Esophagus squamous epithelium (tissue), 5 donors: ENCODE measurements around the gene HEPACAM. TPM values are rescaled to one million over a fixed set of nuclear protein-coding genes. Genes with fewer than 3 reads are reported as not detected.
A peak's percentile ranks its signal among the peaks of the same experiment; 100 is the strongest.

ENCODE experiments used
- DNase-seq: peaks from one replicate; lab custom pipeline; 2025; lab: John Stamatoyannopoulos, UW
- H3K27ac ChIP-seq, 4 donors: fragments of 200-600 bp; sonication (generic); one replicate each; pipeline ENCODE4 v1.5.1; 2016 to 2019; ENCODE audit warnings: mild to moderate bottlenecking in 1 of 4
- H3K27me3 ChIP-seq, 4 donors: fragments of 200-600 bp; sonication (generic); 1 replicate in 3 of 4; 2 replicates in 1 of 4; pipeline versions ENCODE4 v1.5.1 to v1.6.0; 2017 to 2021; ENCODE audit warnings: antibody characterized with exemption in 1 of 4
- H3K36me3 ChIP-seq, 3 donors: fragments of 200-600 bp; sonication (generic); one replicate each; pipeline ENCODE4 v1.5.1; 2016 to 2019
- H3K4me1 ChIP-seq, 3 donors: fragments of 200-600 bp; sonication (generic); one replicate each; pipeline ENCODE4 v1.5.1; 2017 to 2019
- H3K4me3 ChIP-seq, 4 donors: fragments of 200-600 bp; sonication (generic); 1 replicate in 3 of 4; 2 replicates in 1 of 4; pipeline ENCODE4 v1.5.1; 2016 to 2019; ENCODE audit warnings: mild to moderate bottlenecking in 2 of 4, moderate library complexity in 1 of 4
- H3K9me3 ChIP-seq, 3 donors: fragments of 200-600 bp; sonication (generic); one replicate each; pipeline ENCODE4 v1.5.1; 2016 to 2019
- CTCF ChIP-seq, 6 experiments: fragments of 450-650 bp in 4 of 6; fragments of 200-600 bp in 2 of 6; sonication (generic) in 2 of 6; IDR thresholded peaks; one replicate each; pipeline ENCODE4 v1.5.1; 2016 to 2019; ENCODE audit warnings: antibody characterized with exemption in 6 of 6, mild to moderate bottlenecking in 4 of 6, moderate library complexity in 4 of 6
- POLR2A ChIP-seq, 4 donors: fragments of 450-650 bp; IDR thresholded peaks; one replicate each; pipeline ENCODE4 v1.6.1; 2017; ENCODE audit warnings: antibody characterized with exemption in 4 of 4, mild to moderate bottlenecking in 4 of 4, moderate library complexity in 3 of 4
- WGBS, 2 donors: methylation state at CpG; one replicate each; pipeline ENCODE4 v1.1.5; 2018; 5-methylcytosine and 5-hydroxymethylcytosine counted together
- intact Hi-C: fragments of 100-400 bp; cut with DNase I; formaldehyde crosslinking; loops from one replicate; pipeline ENCODE4 v1.15.0; 2022
- total RNA-seq, 4 donors: library from RNA; depleted of rRNA; stranded (reverse); fragments of >200 nt; gene quantifications; one replicate each; pipeline ENCODE4 v1.1.0, GENCODE V29; 2016
- donor health status: DM: yes; HTN: yes; CAD: no.

The HEPACAM gene
- total RNA-seq, 4 donors from 2014 or later: not detected

GRCh38 chr11:124922831-124923230, 13.0 kb downstream of the HEPACAM start:
- Histone ChIP-seq H3K4me3 (no peak overlapping the region), H3K27me3 (peaks cover 0 to 38% (median 0%) of the 10 kb centered on the region in 4 donors), H3K27ac (no peak overlapping the region), H3K36me3 (no peaks in the 10 kb centered on the region), H3K9me3 (no peaks in the 10 kb centered on the region), H3K4me1 (peaks cover 0 to 11% (median 2%) of the 10 kb centered on the region in 3 donors)
- 80 to 94% methylated on average over 3 of the region's 4 CpGs for WGBS, 2 donors
- intact Hi-C loops: no loop called here
- TF ChIP-seq CTCF (IDR thresholded peaks at IDR 0.05) (no peak), POLR2A (IDR thresholded peaks at IDR 0.05) (no peak)
- DNase-seq: no peak

GRCh38 chr11:124920870-124921609, 14.8 kb downstream of the HEPACAM start:
- H3K9me3 ChIP-seq: no peaks in the 10 kb centered on the region
- intact Hi-C loops: no loop called here
- peaks cover 0 to 11% (median 2%) of the 10 kb centered on the region in 3 donors for H3K4me1 ChIP-seq
- no peaks in the 10 kb centered on the region for H3K36me3 ChIP-seq
- DNase-seq: no peak
- 24 to 35% methylated on average over 16 to 30 of the region's 82 CpGs for WGBS, 2 donors
- peak overlapping the region in 3 of 4 donors; percentile 12 to 63 (median 59) for H3K27ac ChIP-seq
- peaks cover 0 to 50% (median 0%) of the 10 kb centered on the region in 4 donors for H3K27me3 ChIP-seq
- H3K4me3 ChIP-seq: peak overlapping the region; percentile 16 to 71 (median 40)
- TF ChIP-seq CTCF (IDR thresholded peaks at IDR 0.05): no peak
- no peak for TF ChIP-seq POLR2A (IDR thresholded peaks at IDR 0.05)

- intact Hi-C loops: no loop called here
Observed at GRCh38 chr11:124920356-124920755, 15.5 kb downstream of the HEPACAM start.

GRCh38 chr11:124919898-124920297, 15.9 kb downstream of the HEPACAM start:
- no peak overlapping the region for H3K27ac ChIP-seq
- WGBS, 2 donors: 63 to 67% methylated on average over 1 to 2 of the region's 2 CpGs
- H3K27me3 ChIP-seq: peaks cover 0 to 50% (median 0%) of the 10 kb centered on the region in 4 donors
- no peak overlapping the region for H3K4me3 ChIP-seq
- no peaks in the 10 kb centered on the region for H3K36me3 ChIP-seq
- TF ChIP-seq CTCF (IDR thresholded peaks at IDR 0.05): no peak
- no peak for TF ChIP-seq POLR2A (IDR thresholded peaks at IDR 0.05)
- H3K9me3 ChIP-seq: no peaks in the 10 kb centered on the region
- intact Hi-C loops: no loop called here
- H3K4me1 ChIP-seq: peaks cover 0 to 11% (median 2%) of the 10 kb centered on the region in 3 donors
- no peak for DNase-seq

More at GRCh38 chr11:124920356-124920755, 15.5 kb downstream of the HEPACAM start:
- TF ChIP-seq CTCF (IDR thresholded peaks at IDR 0.05) (no peak), POLR2A (IDR thresholded peaks at IDR 0.05) (no peak)
- WGBS, 2 donors: 89 to 96% methylated on average over 4 to 5 of the region's 5 CpGs
- Histone ChIP-seq H3K36me3 (no peaks in the 10 kb centered on the region), H3K4me1 (peaks cover 0 to 11% (median 2%) of the 10 kb centered on the region in 3 donors), H3K9me3 (no peaks in the 10 kb centered on the region), H3K27ac (no peak overlapping the region), H3K27me3 (peaks cover 0 to 50% (median 0%) of the 10 kb centered on the region in 4 donors), H3K4me3 (peak overlapping the region in 1 of 4 donors; percentile 50)
- no peak for DNase-seq

- DNase-seq: no peak
- Histone ChIP-seq H3K9me3 (no peaks in the 10 kb centered on the region), H3K27ac (no peak within 1 kb of the TSS), H3K27me3 (peaks cover 0 to 50% (median 0%) of the 10 kb centered on the region in 4 donors), H3K36me3 (no peaks in the 10 kb centered on the region), H3K4me3 (no peak within 1 kb of the TSS), H3K4me1 (peaks cover 0 to 11% (median 2%) of the 10 kb centered on the region in 3 donors)
- TF ChIP-seq POLR2A (IDR thresholded peaks at IDR 0.05): no peak
- no peak for TF ChIP-seq CTCF (IDR thresholded peaks at IDR 0.05)
- intact Hi-C loops: no loop called here
- 74 to 76% methylated on average over 3 of the region's 3 CpGs for WGBS, 2 donors
Observed at GRCh38 chr11:124918950-124919349, 16.9 kb downstream of the HEPACAM start, which contains the start of gene HEPN1. Gene HEPN1 (plus strand): TSS chr11:124919250.
